Mammary epithelial cell (primary cell): ENCODE measurements around the gene ATF1.

Experiments used
- CTCF ChIP-seq, 2 donors: IDR thresholded peaks in 1 of 2; conservative IDR thresholded peaks in 1 of 2; 2 replicates each; pipeline ENCODE4 v1.5.1; 2011 to 2012; ENCODE audit warnings: inconsistent platforms in 2 of 2, low read length in 2 of 2, mild to moderate bottlenecking in 2 of 2, control low read depth in 1 of 2, low read depth in 1 of 2; ENCODE audit not compliant: insufficient read depth in 1 of 2; ENCODE audit errors: extremely low read depth in 1 of 2
- EZH2 ChIP-seq: IDR thresholded peaks from 2 replicates; pipeline ENCODE4 v1.6.1; 2012; ENCODE audit warnings: low read length, inconsistent platforms, borderline replicate concordance

- TF ChIP-seq CTCF (conservative IDR thresholded peaks at IDR 0.05 in 1 of 2, IDR thresholded peaks at IDR 0.05 in 1 of 2; ENCODE audit: extremely low read depth in 1 of 2, insufficient read depth in 1 of 2, low read depth in 1 of 2, low read length in 2 of 2) (no peak), EZH2 (no peak)
Measured at GRCh38 chr12:50865266-50865665, 101.4 kb downstream of the ATF1 start.
